ENCODE results near the gene USP43.

Gene USP43

GRCh38 chr17:9670596-9670995 is 25.3 kb downstream of the USP43 start:
- TF ChIP-seq CTCF (IDR thresholded peaks at IDR 0.05; ENCODE audit: borderline replicate concordance, extremely low read depth, low read length, poor library complexity, severe bottlenecking) (no peak), EZH2 (IDR thresholded peaks at IDR 0.05; ENCODE audit: borderline replicate concordance, low read depth, low read length, severe bottlenecking) (no peak)
- no peaks in the 10 kb centered on the region for H4K20me1 ChIP-seq (ENCODE audit: insufficient read depth, low read length)

GRCh38 chr17:9671559-9671958 is 26.2 kb downstream of the USP43 start:
- no peaks in the 10 kb centered on the region for H3K4me1 ChIP-seq (ENCODE audit: insufficient read depth, low read length)
- no peak overlapping the region for H3K27ac ChIP-seq (ENCODE audit: low read length)
- ATAC-seq (ENCODE audit: insufficient read depth, low read depth) = no peak
- no peaks in the 10 kb centered on the region for H3K79me2 ChIP-seq (ENCODE audit: insufficient read depth, low read length)
- no peak for DNase-seq
- H3K4me3 ChIP-seq (ENCODE audit: low read depth in 1 of 2, low read length in 2 of 2) = no peak overlapping the region
- H3K27me3 ChIP-seq (ENCODE audit: insufficient read depth, low read length, poor library complexity) = peaks cover 4% of the 10 kb centered on the region
- H2AFZ ChIP-seq (ENCODE audit: low read depth, low read length) = no peak overlapping the region
- H3K9ac ChIP-seq (ENCODE audit: low read depth, low read length) = no peak overlapping the region
- no peak for TF ChIP-seq EZH2 (IDR thresholded peaks at IDR 0.05; ENCODE audit: borderline replicate concordance, low read depth, low read length, severe bottlenecking)
- H4K20me1 ChIP-seq (ENCODE audit: insufficient read depth, low read length) = no peaks in the 10 kb centered on the region
- no peaks in the 10 kb centered on the region for H3K36me3 ChIP-seq (ENCODE audit: insufficient read depth, low read length)
- no peak overlapping the region for H3K4me2 ChIP-seq (ENCODE audit: insufficient read depth, low read length)
- H3K9me3 ChIP-seq (ENCODE audit: insufficient read depth, low read length, severe bottlenecking) = no peaks in the 10 kb centered on the region

More at GRCh38 chr17:9670596-9670995, 25.3 kb downstream of the USP43 start:
- H3K4me3 ChIP-seq (ENCODE audit: low read depth in 1 of 2, low read length in 2 of 2) = no peak overlapping the region
- H3K36me3 ChIP-seq (ENCODE audit: insufficient read depth, low read length) = no peaks in the 10 kb centered on the region
- no peak overlapping the region for H3K9ac ChIP-seq (ENCODE audit: low read depth, low read length)
- no peak overlapping the region for H3K4me2 ChIP-seq (ENCODE audit: insufficient read depth, low read length)
- H2AFZ ChIP-seq (ENCODE audit: low read depth, low read length) = no peak overlapping the region
- H3K9me3 ChIP-seq (ENCODE audit: insufficient read depth, low read length, severe bottlenecking) = no peaks in the 10 kb centered on the region
- no peak for DNase-seq
- no peaks in the 10 kb centered on the region for H3K4me1 ChIP-seq (ENCODE audit: insufficient read depth, low read length)
- ATAC-seq (ENCODE audit: insufficient read depth, low read depth) = no peak
- H3K79me2 ChIP-seq (ENCODE audit: insufficient read depth, low read length) = no peaks in the 10 kb centered on the region
- peaks cover 4% of the 10 kb centered on the region for H3K27me3 ChIP-seq (ENCODE audit: insufficient read depth, low read length, poor library complexity)
- H3K27ac ChIP-seq (ENCODE audit: low read length) = no peak overlapping the region

GRCh38 chr17:9672266-9672665 is 26.9 kb downstream of the USP43 start:
- ATAC-seq (ENCODE audit: insufficient read depth, low read depth) (no peak), DNase-seq (no peak)
- H3K9ac ChIP-seq (ENCODE audit: low read depth, low read length) = no peak overlapping the region
- TF ChIP-seq CTCF (IDR thresholded peaks at IDR 0.05; ENCODE audit: borderline replicate concordance, extremely low read depth, low read length, poor library complexity, severe bottlenecking) = no peak
- no peak for TF ChIP-seq EZH2 (IDR thresholded peaks at IDR 0.05; ENCODE audit: borderline replicate concordance, low read depth, low read length, severe bottlenecking)
- no peak overlapping the region for H2AFZ ChIP-seq (ENCODE audit: low read depth, low read length)
- no peak overlapping the region for H3K4me2 ChIP-seq (ENCODE audit: insufficient read depth, low read length)
- H3K4me3 ChIP-seq (ENCODE audit: low read depth in 1 of 2, low read length in 2 of 2) = no peak overlapping the region
- H3K27me3 ChIP-seq (ENCODE audit: insufficient read depth, low read length, poor library complexity) = peaks cover 4% of the 10 kb centered on the region
- no peak overlapping the region for H3K27ac ChIP-seq (ENCODE audit: low read length)
- H3K4me1 ChIP-seq (ENCODE audit: insufficient read depth, low read length) = no peaks in the 10 kb centered on the region
- no peaks in the 10 kb centered on the region for H4K20me1 ChIP-seq (ENCODE audit: insufficient read depth, low read length)
- no peaks in the 10 kb centered on the region for H3K36me3 ChIP-seq (ENCODE audit: insufficient read depth, low read length)
- H3K79me2 ChIP-seq (ENCODE audit: insufficient read depth, low read length) = no peaks in the 10 kb centered on the region
- H3K9me3 ChIP-seq (ENCODE audit: insufficient read depth, low read length, severe bottlenecking) = no peaks in the 10 kb centered on the region

GRCh38 chr17:9672691-9673090 is 27.4 kb downstream of the USP43 start:
- Histone ChIP-seq H3K27me3 (ENCODE audit: insufficient read depth, low read length, poor library complexity) (peaks cover 4% of the 10 kb centered on the region), H3K9ac (ENCODE audit: low read depth, low read length) (no peak overlapping the region), H3K9me3 (ENCODE audit: insufficient read depth, low read length, severe bottlenecking) (no peaks in the 10 kb centered on the region), H3K4me3 (ENCODE audit: low read depth in 1 of 2, low read length in 2 of 2) (no peak overlapping the region), H3K36me3 (ENCODE audit: insufficient read depth, low read length) (no peaks in the 10 kb centered on the region), H3K27ac (ENCODE audit: low read length) (no peak overlapping the region), H3K4me1 (ENCODE audit: insufficient read depth, low read length) (no peaks in the 10 kb centered on the region), H3K4me2 (ENCODE audit: insufficient read depth, low read length) (no peak overlapping the region), H2AFZ (ENCODE audit: low read depth, low read length) (no peak overlapping the region), H4K20me1 (ENCODE audit: insufficient read depth, low read length) (no peaks in the 10 kb centered on the region), H3K79me2 (ENCODE audit: insufficient read depth, low read length) (no peaks in the 10 kb centered on the region)
- ATAC-seq (ENCODE audit: insufficient read depth, low read depth) = no peak
- TF ChIP-seq CTCF (IDR thresholded peaks at IDR 0.05; ENCODE audit: borderline replicate concordance, extremely low read depth, low read length, poor library complexity, severe bottlenecking) (no peak), EZH2 (IDR thresholded peaks at IDR 0.05; ENCODE audit: borderline replicate concordance, low read depth, low read length, severe bottlenecking) (no peak)
- no peak for DNase-seq
